ENCODE results near the gene APBA2.

DNA sequence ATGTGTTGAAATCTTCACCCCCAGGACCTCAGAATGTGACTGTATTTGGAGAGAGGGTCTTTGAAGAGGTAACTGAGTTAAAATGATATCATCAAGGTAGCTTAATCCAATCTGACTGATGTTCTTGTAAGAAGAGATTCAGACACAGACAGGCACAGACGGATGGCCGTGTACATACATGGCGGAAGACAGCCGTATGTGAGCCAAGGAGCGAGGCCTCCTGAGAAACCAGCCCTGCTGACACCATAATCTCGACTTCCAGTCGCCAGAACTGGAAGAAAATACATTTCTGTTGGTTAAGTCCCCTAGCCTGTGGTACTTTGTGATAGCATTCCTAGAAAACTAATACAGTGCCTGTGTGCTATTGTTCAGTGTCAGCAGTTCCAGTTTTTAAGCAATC is 73.6 kb downstream of the APBA2 start:
- no peak for TF ChIP-seq HEYL (CRISPR knock-in tag; IDR thresholded peaks at IDR 0.05)
- TF ChIP-seq, protein P1, sequence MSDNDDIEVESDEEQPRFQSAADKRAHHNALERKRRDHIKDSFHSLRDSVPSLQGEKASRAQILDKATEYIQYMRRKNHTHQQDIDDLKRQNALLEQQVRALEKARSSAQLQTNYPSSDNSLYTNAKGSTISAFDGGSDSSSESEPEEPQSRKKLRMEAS (IDR thresholded peaks at IDR 0.05), result no peak
